ENCODE results near the gene NDUFS6.

DNA sequence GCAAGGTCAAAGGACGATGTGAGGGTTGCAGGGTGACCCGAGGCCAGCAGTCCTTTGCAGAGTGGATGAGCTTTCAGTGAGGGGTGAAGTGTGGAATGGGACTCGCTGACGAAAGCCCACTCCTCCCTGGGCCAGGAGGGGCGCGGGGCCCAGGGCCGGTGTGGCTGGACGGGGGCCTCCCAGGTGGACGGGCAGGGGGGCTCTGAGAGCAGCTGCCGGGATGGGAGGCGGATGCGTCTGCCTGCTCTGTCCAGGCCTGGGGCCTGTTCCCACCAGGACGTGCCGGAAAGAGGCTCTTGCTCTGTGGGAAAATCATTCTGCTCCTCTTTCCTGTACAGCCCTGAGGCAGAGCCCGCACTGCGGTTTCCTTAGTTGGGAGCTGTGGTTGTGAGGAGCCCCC is 57.2 kb downstream of the NDUFS6 start:
- TF ChIP-seq POLR2A (IDR thresholded peaks at IDR 0.05; ENCODE audit: control extremely low read depth in 1 of 2, low read depth in 2 of 2, low read length in 2 of 2) (no peak), JUN (IDR thresholded peaks at IDR 0.05; ENCODE audit: low read depth, low read length) (no peak), SIN3A (conservative IDR thresholded peaks at IDR 0.05 in 1 of 2, IDR thresholded peaks at IDR 0.05 in 1 of 2; ENCODE audit: low read depth in 1 of 2, low read length in 2 of 2) (no peak), FOSL1 (IDR thresholded peaks at IDR 0.05; ENCODE audit: insufficient read depth, low read depth, low read length) (no peak), POLR2AphosphoS5 (IDR thresholded peaks at IDR 0.05; ENCODE audit: low read depth, low read length) (no peak)
- TF ChIP-seq, protein P1, sequence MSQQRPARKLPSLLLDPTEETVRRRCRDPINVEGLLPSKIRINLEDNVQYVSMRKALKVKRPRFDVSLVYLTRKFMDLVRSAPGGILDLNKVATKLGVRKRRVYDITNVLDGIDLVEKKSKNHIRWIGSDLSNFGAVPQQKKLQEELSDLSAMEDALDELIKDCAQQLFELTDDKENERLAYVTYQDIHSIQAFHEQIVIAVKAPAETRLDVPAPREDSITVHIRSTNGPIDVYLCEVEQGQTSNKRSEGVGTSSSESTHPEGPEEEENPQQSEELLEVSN (IDR thresholded peaks at IDR 0.05) = no peak
